Measurements from ENCODE around the gene MAN1A1.

Gene MAN1A1

GRCh38 chr6:119322034-119322433 is 27.5 kb downstream of the MAN1A1 start:
- Histone ChIP-seq H3K4me1 (ENCODE audit: low read length) (no peaks in the 10 kb centered on the region), H3K9ac (ENCODE audit: low read length) (no peak overlapping the region), H2AFZ (ENCODE audit: low read length) (no peak overlapping the region), H3K9me3 (replicated peaks; ENCODE audit: insufficient read depth, low read length) (no peaks in the 10 kb centered on the region), H4K20me1 (ENCODE audit: insufficient read depth, low read length) (peaks cover 16% of the 10 kb centered on the region), H3F3A (ENCODE audit: insufficient read depth, low read length) (no peaks in the 10 kb centered on the region), H3K79me2 (ENCODE audit: low read length) (peaks cover 99% of the 10 kb centered on the region), H3K27ac (ENCODE audit: low read length) (no peak overlapping the region), H3K4me3 (ENCODE audit: low read length) (no peak overlapping the region), H3K9me2 (replicated peaks; ENCODE audit: insufficient read depth, low read length) (no peaks in the 10 kb centered on the region), H3K4me2 (ENCODE audit: low read depth, low read length) (no peak overlapping the region), H3K27me3 (replicated peaks; ENCODE audit: insufficient read depth, low read length) (no peaks in the 10 kb centered on the region), H3K36me3 (replicated peaks; ENCODE audit: insufficient read depth, low read length) (0 out of 2 replicates have a peak, but pooled peaks cover 2% of the 10 kb centered on the region)
- no peak for DNase-seq
- TF ChIP-seq EZH2 (optimal IDR thresholded peaks at IDR 0.05; ENCODE audit: low read depth, low read length): no peak
- no peak for TF ChIP-seq EZH2phosphoT487 (IDR thresholded peaks at IDR 0.05; ENCODE audit: low read length)
- TF ChIP-seq CTCF (IDR thresholded peaks at IDR 0.05; ENCODE audit: low read length): no peak

- no peaks in the 10 kb centered on the region for H3F3A ChIP-seq (ENCODE audit: insufficient read depth, low read length)
- no peaks in the 10 kb centered on the region for H3K36me3 ChIP-seq (replicated peaks; ENCODE audit: insufficient read depth, low read length)
- no peak overlapping the region for H3K27ac ChIP-seq (ENCODE audit: low read length)
- H3K9ac ChIP-seq (ENCODE audit: low read length): no peak overlapping the region
- H3K9me3 ChIP-seq (replicated peaks; ENCODE audit: insufficient read depth, low read length): no peaks in the 10 kb centered on the region
- peaks cover 16% of the 10 kb centered on the region for H4K20me1 ChIP-seq (ENCODE audit: insufficient read depth, low read length)
- no peaks in the 10 kb centered on the region for H3K9me2 ChIP-seq (replicated peaks; ENCODE audit: insufficient read depth, low read length)
- no peak overlapping the region for H2AFZ ChIP-seq (ENCODE audit: low read length)
- peaks cover 97% of the 10 kb centered on the region for H3K79me2 ChIP-seq (ENCODE audit: low read length)
- no peak for TF ChIP-seq CTCF (IDR thresholded peaks at IDR 0.05; ENCODE audit: low read length)
- no peak for TF ChIP-seq EZH2 (optimal IDR thresholded peaks at IDR 0.05; ENCODE audit: low read depth, low read length)
- no peak for TF ChIP-seq EZH2phosphoT487 (IDR thresholded peaks at IDR 0.05; ENCODE audit: low read length)
- H3K4me3 ChIP-seq (ENCODE audit: low read length): no peak overlapping the region
- DNase-seq: no peak
- H3K27me3 ChIP-seq (replicated peaks; ENCODE audit: insufficient read depth, low read length): no peaks in the 10 kb centered on the region
- no peak overlapping the region for H3K4me2 ChIP-seq (ENCODE audit: low read depth, low read length)
- H3K4me1 ChIP-seq (ENCODE audit: low read length): no peaks in the 10 kb centered on the region
Observed at GRCh38 chr6:119319694-119320093, 29.9 kb downstream of the MAN1A1 start.

- no peak for DNase-seq
- H3K36me3 ChIP-seq (replicated peaks; ENCODE audit: insufficient read depth, low read length): no peaks in the 10 kb centered on the region
- TF ChIP-seq EZH2 (optimal IDR thresholded peaks at IDR 0.05; ENCODE audit: low read depth, low read length) (no peak), CTCF (IDR thresholded peaks at IDR 0.05; ENCODE audit: low read length) (no peak), EZH2phosphoT487 (IDR thresholded peaks at IDR 0.05; ENCODE audit: low read length) (no peak)
- no peak overlapping the region for H3K9ac ChIP-seq (ENCODE audit: low read length)
- H3K27ac ChIP-seq (ENCODE audit: low read length): no peak overlapping the region
- no peak overlapping the region for H3K4me3 ChIP-seq (ENCODE audit: low read length)
- no peaks in the 10 kb centered on the region for H3F3A ChIP-seq (ENCODE audit: insufficient read depth, low read length)
- H3K9me2 ChIP-seq (replicated peaks; ENCODE audit: insufficient read depth, low read length): no peaks in the 10 kb centered on the region
- H3K79me2 ChIP-seq (ENCODE audit: low read length): peaks cover 97% of the 10 kb centered on the region
- no peak overlapping the region for H2AFZ ChIP-seq (ENCODE audit: low read length)
- H3K4me1 ChIP-seq (ENCODE audit: low read length): no peaks in the 10 kb centered on the region
- H3K4me2 ChIP-seq (ENCODE audit: low read depth, low read length): no peak overlapping the region
- no peaks in the 10 kb centered on the region for H3K9me3 ChIP-seq (replicated peaks; ENCODE audit: insufficient read depth, low read length)
- no peaks in the 10 kb centered on the region for H3K27me3 ChIP-seq (replicated peaks; ENCODE audit: insufficient read depth, low read length)
- peaks cover 14% of the 10 kb centered on the region for H4K20me1 ChIP-seq (ENCODE audit: insufficient read depth, low read length)
Observed at GRCh38 chr6:119318730-119319129, 30.8 kb downstream of the MAN1A1 start.

Measured in MM.1S (cell line).